ENCODE results near the gene CCDC15.

CCDC15 gene, protein sequence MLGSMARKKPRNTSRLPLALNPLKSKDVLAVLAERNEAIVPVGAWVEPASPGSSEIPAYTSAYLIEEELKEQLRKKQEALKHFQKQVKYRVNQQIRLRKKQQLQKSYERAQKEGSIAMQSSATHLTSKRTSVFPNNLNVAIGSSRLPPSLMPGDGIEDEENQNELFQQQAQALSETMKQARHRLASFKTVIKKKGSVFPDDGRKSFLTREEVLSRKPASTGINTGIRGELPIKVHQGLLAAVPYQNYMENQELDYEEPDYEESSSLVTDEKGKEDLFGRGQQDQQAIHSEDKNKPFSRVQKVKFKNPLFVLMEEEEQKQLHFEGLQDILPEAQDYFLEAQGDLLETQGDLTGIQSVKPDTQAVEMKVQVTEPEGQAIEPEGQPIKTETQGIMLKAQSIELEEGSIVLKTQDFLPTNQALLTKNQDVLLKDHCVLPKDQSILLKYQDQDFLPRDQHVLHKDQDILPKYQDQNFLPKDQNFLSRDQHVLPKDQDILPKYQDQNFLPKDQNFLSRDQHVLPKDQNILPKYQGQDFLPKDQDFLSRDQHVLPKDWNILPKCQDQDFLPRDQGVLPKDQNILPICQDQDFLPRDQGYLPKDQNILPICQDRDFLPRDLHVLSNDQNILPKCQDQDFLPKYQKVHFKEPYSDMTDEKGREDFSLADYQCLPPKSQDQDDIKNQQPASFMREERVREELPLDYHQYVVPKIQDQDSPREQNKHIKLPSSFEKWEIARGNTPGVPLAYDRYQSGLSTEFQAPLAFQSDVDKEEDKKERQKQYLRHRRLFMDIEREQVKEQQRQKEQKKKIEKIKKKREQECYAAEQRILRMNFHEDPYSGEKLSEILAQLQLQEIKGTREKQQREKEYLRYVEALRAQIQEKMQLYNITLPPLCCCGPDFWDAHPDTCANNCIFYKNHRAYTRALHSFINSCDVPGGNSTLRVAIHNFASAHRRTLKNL

DNA sequence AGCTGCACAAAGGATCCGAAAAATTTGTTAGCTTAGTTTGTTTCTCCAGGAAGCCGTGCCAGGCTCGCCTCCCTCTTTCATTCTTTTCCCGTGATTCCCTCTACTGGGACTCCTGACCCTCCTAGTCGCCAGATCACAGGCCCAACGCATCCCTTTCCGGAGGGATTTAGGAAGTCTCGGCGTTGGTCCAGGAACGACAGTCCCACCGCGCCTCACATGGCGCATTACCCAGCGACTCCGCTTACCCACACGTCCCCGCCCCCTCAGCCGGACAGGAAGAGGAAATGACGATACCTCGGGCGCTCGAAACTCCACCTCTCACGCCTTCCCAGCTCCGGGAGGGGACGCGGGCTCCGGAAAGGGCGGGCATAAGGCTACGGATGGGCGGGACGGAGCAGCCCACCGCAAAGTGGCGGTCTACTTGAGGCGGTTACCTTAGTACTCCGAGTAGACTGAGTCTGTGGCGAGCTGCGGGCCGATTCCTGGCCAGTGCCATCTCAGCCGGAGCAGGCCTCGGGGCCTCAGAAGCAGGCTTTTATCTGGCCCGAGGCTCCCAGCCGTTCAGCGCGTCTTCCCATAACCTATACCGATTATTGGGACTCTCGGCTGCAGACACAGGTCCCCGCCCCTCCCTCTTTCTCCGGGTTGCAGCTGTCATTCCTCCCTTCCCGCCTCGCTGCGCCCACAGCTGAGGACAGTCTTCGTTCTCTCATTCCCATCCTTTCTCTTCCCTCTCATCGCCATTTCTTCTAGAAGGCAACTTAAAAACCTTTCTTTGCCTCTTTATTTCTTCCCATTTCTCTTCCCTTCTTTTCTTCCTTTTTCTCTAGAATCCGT lies at the start of gene CCDC15:
Gene CCDC15, plus strand, starts transcription at position 450 of the 837 bp plus-strand sequence. CDS start 531 bp downstream, outside the sequence.
- DNase-seq (ENCODE audit: low spot score), result peak; percentile 96

DNA sequence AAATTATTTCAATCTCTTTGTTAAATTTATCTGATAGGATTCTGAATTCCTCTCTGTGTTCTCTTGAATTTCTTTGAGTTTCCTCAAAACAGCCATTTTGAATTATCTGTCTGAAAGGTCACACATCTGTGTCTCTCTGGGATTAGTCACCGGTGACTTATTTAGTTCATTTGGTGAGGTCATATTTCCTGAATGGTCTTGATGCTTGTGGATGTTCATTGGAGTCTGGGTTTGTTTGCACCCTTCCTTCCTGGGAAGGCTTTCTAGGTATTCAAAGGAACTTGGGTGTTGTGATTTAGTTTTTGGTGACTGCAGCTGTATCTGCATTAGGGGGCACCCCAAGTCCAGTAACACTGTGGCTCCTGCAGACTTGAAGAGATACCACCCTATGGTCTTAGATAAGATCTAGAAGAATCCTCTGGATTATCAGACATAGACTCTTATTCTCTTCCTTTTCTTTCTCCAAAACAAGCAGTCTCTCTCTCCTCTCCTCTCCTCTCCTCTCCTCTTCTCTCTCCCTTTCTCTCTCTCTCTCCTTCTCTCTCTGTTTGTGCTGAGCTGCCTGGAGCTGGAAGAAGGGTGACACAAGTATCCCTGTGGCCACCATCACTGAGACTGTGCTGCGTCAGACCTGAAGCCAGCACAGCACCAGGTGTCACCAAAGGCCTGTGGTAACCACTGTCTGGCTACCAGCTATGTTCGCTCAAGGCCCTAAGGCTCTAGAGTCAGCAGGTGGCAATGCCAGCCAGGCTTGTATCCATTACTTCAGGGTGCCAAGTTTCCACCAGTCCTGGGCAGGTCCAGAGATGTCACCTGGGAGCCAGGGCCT lies 38.2 kb upstream of the CCDC15 start:
- no peak for DNase-seq (ENCODE audit: low spot score)

DNA sequence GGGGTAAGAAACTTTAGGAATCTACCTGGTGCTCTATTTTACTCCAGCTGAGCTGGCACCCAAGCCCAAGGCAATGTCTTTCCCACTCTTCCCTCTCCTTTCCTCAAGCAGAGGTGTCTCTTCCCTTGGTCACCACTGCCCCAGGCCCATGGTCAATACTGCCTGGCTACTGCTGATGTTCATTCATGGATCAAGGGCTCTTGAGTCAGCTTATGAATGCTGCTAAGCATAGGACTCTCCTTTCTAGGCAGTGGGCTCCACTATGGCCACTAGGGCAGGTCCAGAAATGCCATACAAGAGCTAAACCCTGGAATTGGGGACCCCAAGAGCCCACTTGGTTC lies 37.7 kb upstream of the CCDC15 start:
- DNase-seq (ENCODE audit: low spot score), result no peak

DNA sequence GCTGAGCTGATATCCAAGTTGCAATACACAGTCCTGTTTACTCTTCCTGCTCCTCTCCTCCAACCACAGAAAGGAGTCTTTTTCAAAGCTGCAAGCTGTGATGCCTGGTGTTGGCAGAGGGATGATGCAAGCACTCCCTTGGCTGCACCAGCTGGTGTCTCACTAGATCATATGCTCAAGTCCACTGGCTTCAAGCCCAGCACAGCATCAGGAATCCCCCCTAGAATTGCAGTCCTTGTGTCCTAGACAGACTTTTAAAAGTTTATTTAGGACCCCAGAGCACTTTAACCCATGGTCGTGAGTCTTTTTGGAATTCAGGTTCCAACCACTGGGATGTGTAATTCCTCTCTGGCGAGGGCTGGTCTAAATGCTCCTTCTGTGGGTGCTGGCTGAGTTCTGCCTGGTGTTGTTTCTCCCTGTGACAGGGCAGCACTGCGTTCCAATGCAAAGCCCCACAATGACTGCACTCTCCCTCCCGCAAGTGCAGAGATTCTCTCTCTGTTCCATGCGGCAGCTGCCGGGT lies 36.8 kb upstream of the CCDC15 start:
- no peak for DNase-seq (ENCODE audit: low spot score)

DNA sequence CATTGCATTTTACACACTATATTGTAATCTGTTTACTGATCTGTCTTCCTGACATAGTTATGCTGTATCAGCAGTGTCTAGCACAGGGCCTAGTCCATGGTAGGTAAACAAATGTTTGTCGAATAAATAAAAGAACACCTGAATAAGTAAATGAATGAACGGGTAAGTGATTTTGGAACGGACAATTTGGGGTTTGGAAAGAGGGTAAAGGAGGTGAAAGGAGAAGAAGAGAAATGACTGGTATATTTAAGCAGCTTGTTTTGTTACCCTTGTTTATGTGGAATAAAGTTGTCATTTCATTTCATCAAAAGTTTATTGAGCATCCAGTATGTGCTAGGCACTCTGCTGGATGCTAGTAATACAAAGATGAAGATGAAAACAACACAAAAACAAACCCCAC lies 35.1 kb upstream of the CCDC15 start, which contains the start of gene HEPN1:
Gene HEPN1, plus strand, starts transcription at position 301 of the 400 bp plus-strand sequence.
- DNase-seq (ENCODE audit: low spot score), result no peak

DNA sequence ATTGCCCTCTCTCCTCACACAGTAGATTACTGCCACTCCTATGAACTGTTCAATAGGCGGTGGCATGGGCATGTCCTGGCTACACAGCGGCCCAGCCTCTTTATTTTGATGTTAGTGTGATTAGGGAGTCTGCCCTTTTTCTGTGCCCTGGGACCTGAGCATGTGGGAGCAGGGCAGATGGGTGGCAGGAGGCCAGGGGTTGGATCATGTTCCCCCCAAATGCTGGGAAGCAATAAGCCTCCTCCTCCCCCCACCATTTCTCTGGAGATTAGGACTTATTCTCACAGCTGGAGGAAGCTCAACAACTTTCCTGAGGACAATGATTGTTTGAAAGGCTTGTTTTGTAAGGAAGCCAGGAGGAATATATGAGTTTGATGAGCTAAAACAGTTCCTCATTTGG lies 34.1 kb upstream of the CCDC15 start:
- no peak for DNase-seq (ENCODE audit: low spot score)

DNA sequence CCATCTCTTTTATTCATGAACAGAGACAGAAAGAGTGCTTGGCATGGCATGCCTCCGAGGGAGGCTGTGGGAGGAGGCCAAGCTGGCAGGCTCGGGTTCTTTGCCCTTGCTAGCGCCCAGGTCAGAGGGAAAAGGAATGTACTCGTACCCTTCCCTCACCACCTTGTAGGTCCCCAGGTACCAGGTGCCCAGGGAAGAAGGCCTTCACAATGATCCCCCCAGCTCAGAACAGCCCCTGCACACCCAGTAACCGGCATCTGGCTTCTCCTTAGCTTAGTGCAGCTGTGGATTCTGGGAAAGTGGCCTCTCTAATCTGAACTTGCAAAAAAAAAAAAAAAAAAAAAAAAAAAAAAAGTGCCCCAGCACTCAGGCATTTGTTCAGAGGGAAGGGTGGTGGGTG lies 33.6 kb upstream of the CCDC15 start:
- DNase-seq (ENCODE audit: low spot score), result no peak

DNA sequence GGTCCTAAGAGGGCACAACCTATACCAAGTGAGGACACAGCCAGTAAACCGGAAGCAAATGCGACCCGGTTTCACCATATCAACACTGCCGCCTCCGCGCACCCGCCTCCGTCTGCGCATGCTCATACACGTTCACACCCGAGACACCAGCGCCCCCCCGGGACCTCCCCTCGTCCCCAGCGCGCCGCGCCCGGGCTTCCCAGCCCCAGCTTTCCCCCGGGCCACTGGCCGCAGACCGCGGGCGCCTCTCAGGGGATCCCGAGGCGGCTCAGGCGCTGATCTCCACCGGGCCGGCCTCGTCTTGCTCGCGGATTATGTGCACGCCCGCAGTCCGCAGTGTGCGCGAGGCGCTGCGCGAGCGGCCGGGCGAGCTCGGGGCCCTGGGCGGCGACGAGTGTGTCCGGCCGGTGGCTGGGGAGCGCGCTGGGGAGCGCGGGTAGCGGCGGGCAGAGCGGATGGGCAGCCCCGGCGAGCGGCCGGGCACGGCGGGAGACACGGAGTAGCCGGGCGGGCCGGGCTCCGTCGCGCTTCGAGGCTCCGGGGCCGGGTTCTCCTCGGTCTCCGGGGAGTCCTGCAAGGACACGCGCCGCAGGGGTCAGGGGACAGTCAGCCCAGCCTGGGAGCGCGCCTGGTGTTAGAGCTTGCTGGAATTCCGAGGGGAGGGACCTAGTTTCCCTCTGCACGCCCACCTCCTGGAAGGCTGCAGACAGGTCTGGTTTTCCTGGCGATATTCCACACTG lies 33.0 kb upstream of the CCDC15 start:
- DNase-seq (ENCODE audit: low spot score), result peak; percentile 85

DNA sequence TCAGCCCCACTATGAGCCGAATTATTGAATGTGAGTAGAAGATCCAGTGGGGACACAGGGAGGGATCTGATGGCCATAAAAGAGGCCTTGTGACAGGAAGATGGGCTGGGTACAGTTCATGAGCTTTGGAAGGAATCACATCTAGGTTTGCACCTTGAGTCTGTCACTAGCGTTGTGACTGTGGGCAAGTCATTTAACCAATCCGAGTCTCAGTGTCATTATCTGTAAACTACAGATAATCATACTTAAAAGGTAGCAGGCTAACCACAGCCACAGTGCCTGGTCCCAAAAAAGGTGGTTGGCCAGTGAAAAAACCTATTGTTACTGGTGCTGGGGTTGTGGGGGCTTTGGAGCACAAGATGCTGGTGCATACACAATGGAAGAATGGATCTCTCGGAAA lies 31.2 kb upstream of the CCDC15 start:
- DNase-seq (ENCODE audit: low spot score), result no peak

DNA sequence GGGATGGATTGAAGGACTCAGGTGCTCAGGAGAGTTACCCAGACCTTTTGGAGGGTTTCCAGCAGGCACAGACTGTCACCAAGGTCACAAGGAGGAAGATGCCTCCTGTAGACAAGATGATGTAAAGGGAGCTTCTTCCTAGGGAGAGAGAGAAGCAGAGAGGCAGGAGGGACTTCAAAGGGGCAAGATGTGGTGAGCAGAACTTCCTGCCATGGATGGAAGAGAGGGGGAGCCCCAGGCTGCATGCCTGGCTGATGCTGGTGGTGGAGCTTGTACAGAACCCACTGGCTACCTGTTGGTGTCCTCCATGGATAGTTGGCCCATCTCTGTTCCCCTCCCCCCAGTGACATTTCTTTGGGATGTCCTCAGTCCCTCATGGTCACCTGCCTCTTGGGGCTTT lies 30.7 kb upstream of the CCDC15 start:
- no peak for DNase-seq (ENCODE audit: low spot score)

DNA sequence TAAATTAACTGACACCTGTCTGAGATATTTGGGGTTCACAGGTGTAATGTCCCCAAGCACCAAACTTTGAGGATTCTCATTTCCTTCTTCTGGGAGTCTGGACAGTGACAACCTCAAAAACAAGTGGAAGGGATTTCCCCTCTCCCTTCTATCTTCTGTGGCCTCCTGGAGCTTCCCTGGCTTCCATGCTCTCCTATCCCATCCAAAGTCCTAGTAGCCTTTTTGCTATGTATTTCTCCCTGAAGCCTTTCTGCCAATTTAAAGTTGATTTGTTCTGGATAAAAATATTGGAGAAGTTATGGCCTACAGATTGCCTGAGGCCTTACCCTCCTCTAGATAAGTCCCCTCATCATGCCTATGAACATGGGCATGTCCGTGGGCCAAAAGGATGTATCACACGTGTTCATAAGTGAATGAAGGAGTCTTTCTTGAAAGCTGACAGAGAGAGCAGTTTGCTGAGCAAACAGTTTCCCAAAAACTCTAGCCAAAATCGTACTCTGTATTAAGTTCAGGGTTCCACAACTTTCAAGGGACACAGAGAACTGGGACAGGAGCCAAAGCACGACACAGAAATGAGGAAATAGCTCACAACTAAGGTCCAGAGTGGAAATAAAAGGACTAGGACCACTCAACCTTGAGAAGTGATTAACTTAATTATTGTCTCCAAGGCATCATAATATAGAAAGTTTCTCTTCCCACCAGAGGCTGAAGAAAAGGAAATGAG lies 24.9 kb upstream of the CCDC15 start:
- DNase-seq (ENCODE audit: low spot score), result no peak

DNA sequence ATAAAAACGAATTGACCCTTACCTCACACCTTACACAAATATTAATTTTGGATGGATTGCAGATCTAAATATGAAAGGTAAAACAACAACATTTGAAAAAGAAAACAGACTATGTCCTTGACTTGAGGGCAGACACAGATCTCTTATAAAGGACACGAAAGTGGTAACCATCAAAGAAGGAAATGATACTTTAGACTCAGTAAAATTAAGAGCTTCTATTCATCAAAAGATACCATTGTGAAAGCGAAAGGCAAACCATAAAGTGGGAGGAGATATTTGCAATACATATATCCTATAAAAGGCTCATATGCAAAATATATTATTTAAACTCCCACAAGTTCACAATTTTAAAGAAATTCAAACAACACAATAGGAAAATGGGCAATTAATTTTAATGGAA lies 23.2 kb upstream of the CCDC15 start:
- DNase-seq (ENCODE audit: low spot score), result no peak

DNA sequence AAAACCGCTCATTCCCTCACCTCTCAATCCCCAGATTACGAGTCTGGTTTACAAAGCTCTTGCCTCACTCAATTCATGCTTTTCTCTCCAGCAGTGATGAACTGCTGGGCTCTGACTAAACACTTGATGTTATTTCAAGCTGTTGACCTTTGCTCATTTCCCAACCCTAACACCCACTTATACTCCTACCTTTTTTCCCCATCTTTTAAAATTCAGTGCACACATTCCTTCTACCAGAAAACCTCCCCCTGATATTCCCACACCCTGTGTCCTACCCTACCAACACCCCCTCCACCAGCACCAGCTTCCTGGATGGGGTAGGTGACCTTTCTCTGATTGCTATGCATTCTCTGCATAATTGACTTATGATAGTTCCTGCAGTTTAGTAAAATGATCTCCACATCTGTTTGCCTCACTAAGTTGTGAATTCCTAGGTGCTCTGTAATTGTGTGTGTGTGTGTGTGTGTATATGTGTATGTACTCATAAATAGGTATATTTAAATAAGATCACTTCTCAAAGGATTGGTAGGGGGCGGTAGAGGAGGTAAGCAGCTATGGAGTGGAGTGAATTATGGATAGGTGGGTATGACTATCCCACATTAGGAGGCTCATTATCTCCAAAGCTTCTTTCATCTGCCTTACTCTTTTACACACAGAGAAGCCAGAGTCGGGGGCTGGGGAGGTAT lies 19.0 kb upstream of the CCDC15 start:
- DNase-seq (ENCODE audit: low spot score), result no peak

DNA sequence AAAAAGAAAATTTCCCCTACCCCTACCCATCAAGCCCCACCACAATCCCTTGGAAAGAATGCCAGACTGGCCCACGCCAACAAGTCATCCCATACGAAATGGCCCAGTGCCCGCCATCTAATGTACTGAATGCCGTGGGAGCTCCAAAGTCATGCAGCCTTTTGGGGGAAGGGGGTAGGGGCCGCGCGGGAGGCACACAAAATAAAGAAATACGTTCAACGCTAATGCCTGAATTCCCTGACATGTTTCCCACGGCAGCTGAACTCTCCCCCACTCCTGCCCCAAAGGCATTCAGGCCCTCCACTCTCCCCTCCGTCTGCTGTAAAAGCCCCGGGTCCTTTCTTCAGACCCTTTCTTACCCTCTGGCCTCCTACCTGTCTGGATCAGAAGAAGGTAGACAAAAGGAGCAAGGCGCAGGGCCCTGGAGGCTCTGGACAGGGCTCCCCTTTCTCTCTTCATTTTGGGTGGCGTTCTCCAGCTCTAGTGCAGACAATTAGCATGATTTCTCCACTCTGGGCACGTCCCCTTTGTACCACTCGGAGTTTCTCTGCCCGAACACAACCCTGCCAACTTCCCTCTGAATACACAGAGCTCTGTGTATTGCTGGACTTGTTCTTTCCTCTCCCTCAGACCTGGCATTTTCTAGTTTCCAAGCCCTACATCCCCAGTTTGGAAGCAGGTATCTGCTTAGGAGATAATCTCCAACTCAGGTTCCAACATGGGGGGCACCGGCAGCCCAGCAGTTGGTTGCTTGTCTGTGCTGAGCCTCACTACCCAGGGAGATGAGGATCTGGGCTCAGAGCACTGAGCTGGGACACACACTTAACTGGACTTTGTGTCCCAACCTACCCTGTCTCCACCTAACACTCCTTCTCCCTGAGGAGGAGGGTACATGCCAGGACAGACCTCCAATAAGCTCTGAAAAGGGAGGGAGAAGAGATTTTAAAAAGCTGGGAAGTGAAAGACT lies 18.2 kb upstream of the CCDC15 start, which contains the start of gene HEPACAM:
Gene HEPACAM, minus strand, starts transcription at position 500 of the 967 bp plus-strand sequence. Its CDS starts 41 bp downstream, at position 459.
- no peak for DNase-seq (ENCODE audit: low spot score)

DNA sequence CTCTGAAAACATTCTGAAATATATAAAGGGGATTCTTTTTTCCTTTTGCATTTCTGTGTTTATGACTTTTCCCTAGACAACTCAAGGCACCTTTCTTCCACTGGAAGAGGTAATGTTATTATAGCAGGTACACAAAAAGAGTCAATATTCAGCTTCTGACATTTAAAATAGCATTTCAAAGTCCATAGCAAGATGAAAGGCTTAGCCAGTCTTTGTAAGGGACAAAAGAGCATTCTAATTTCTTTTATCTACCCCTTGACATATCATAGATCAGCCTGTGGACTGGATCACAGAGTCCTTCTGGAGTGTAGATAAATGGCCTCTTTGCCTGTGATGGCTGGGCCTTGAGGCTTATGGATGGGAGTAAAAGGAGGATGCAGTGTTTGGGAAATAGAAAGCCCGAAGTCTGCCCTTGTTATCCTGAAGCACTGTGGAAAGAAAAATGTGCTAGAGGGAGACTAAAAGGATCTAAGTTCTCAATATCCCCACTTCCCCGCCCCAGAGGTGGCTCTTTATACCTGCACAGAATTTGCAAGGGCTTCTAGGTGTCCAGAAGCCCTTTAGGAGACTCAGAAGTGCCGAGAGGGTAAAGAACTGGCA lies 16.6 kb upstream of the CCDC15 start:
- no peak for DNase-seq (ENCODE audit: low spot score)

DNA sequence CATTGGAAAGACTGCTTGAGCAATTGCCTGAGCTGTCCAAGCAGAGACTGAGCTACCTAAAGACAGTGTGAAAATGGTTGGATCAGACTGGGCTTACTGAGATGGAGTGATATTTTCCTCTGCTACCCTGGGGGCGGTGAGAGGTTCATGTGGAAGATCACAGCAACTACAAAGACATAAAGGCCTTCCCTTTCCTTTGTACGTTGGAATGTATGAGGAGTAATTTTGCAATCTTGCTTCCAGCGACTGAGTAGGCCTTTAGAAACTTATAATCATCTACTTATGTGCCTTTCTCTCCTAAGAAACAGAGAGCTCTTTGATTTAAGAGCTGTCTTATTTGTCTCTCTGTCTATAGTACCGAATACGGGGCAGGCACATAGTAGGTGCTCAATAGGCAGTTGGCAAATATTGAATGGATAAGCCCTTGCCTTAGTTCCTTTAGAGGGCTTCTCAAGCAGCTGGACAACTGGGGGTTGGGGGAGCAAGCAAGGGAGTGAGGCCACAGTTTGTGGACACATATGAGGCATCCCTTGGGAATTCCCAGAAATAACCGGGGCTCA lies 15.7 kb upstream of the CCDC15 start:
- no peak for DNase-seq (ENCODE audit: low spot score)

DNA sequence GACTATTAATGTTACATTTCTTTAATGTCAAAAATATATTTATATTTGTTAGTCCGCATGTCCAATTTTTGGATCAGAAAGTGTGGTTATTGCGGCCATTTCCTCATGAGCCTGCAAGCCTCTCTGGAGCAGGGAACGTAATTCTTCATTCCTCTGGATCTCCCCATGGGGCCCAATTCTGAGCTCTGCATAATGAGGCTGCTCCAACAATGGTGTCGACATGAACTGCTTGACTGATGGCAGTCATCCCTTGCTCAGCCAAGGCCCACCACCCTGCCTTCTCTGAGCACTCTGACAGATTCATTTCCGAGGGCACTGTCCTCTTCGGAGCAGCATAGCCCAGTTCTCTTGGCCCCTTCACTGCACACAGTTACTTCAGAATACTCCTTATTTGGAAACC lies 15.0 kb upstream of the CCDC15 start:
- DNase-seq (ENCODE audit: low spot score), result no peak
